ENCODE results near the gene SLC35F1. TPM values are rescaled to one million over a fixed set of nuclear protein-coding genes. Genes with fewer than 3 reads are reported as not detected.

The SLC35F1 gene
- total and polyA plus RNA-seq, 4 donors, result 0.01 to 0.09 (median 0.08) TPM; not detected in 1

DNA sequence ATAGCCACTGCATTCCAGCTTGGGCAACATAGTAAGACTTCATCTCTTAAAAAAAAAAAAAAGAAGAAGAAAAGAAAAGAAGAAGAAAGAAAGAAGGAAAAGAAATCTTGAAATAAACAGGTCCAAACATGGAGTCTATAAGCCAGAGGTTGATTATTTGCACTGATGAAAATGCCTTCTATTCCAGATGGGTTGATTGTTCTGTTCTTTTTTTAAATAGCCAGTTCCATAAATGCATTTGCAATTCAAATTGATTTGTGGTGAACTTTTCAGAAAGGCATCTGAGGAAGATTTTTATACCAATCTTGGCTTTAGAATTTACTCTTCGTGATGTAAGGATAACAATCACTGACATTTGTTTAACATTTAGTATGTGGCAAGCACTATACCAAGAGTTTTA, 397.3 kb downstream of the SLC35F1 start:
- no peak for DNase-seq (ENCODE audit: low spot score)
- Histone ChIP-seq H3K9me3 (ENCODE audit: control insufficient read depth in 4 of 4, low read length in 3 of 4) (no peaks in the 10 kb centered on the region), H3K36me3 (ENCODE audit: control insufficient read depth in 4 of 4, insufficient read depth in 3 of 4, low read depth in 1 of 4, low read length in 3 of 4) (no peaks in the 10 kb centered on the region), H3K27ac (ENCODE audit: low read depth in 1 of 2, low read length in 2 of 2) (no peak overlapping the region), H3K4me3 (ENCODE audit: low read depth in 1 of 3, low read length in 3 of 3) (no peak overlapping the region), H3K4me1 (ENCODE audit: control insufficient read depth in 4 of 4, insufficient read depth in 4 of 4, low read length in 3 of 4) (peaks cover 0 to 4% (median 0%) of the 10 kb centered on the region in 4 donors), H3K27me3 (ENCODE audit: control insufficient read depth in 4 of 4, insufficient read depth in 4 of 4, low read length in 3 of 4) (no peaks in the 10 kb centered on the region), H3K9ac (ENCODE audit: low read depth in 1 of 2, low read length in 2 of 2) (no peak overlapping the region)
- TF ChIP-seq, protein P1, sequence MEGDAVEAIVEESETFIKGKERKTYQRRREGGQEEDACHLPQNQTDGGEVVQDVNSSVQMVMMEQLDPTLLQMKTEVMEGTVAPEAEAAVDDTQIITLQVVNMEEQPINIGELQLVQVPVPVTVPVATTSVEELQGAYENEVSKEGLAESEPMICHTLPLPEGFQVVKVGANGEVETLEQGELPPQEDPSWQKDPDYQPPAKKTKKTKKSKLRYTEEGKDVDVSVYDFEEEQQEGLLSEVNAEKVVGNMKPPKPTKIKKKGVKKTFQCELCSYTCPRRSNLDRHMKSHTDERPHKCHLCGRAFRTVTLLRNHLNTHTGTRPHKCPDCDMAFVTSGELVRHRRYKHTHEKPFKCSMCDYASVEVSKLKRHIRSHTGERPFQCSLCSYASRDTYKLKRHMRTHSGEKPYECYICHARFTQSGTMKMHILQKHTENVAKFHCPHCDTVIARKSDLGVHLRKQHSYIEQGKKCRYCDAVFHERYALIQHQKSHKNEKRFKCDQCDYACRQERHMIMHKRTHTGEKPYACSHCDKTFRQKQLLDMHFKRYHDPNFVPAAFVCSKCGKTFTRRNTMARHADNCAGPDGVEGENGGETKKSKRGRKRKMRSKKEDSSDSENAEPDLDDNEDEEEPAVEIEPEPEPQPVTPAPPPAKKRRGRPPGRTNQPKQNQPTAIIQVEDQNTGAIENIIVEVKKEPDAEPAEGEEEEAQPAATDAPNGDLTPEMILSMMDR (IDR thresholded peaks at IDR 0.05; ENCODE audit: low read depth, low read length, missing input control), result no peak
- TF ChIP-seq TAF1 (conservative IDR thresholded peaks at IDR 0.05) (no peak), JUND (IDR thresholded peaks at IDR 0.05) (no peak), EGR1 (IDR thresholded peaks at IDR 0.05; ENCODE audit: low read depth in 2 of 2) (no peak)
- WGBS, result 65% methylated on average over 1 of the region's 1 CpG

DNA sequence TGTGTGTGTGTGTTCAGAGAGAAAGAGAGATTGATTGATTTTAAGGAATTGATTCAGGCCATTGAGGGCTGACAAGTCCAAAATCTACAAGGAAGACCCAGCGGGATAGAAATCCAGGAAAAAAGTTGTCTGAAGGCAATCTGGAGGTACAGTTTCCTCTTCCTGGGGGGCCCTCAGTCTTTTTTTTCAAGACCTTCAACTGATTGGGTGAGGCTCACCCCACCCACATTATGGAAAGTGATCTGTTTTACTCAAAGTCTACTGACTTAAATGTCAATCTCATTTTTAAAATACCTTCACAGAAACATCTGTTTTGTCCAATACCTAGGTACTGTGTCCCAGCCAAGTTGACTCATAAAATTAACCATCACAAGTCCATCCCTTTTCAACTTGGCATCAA, 398.0 kb downstream of the SLC35F1 start:
- Histone ChIP-seq H3K9me3 (ENCODE audit: control insufficient read depth in 4 of 4, low read length in 3 of 4) (no peaks in the 10 kb centered on the region), H3K36me3 (ENCODE audit: control insufficient read depth in 4 of 4, insufficient read depth in 3 of 4, low read depth in 1 of 4, low read length in 3 of 4) (no peaks in the 10 kb centered on the region), H3K27ac (ENCODE audit: low read depth in 1 of 2, low read length in 2 of 2) (no peak overlapping the region), H3K9ac (ENCODE audit: low read depth in 1 of 2, low read length in 2 of 2) (no peak overlapping the region), H3K27me3 (ENCODE audit: control insufficient read depth in 4 of 4, insufficient read depth in 4 of 4, low read length in 3 of 4) (no peaks in the 10 kb centered on the region), H3K4me1 (ENCODE audit: control insufficient read depth in 4 of 4, insufficient read depth in 4 of 4, low read length in 3 of 4) (peaks cover 0 to 4% (median 0%) of the 10 kb centered on the region in 4 donors), H3K4me3 (ENCODE audit: low read depth in 1 of 3, low read length in 3 of 3) (no peak overlapping the region)
- WGBS, result 85% methylated on average over 1 of the region's 1 CpG
- TF ChIP-seq FOXA2 (IDR thresholded peaks at IDR 0.05), result no peak
- no peak for TF ChIP-seq GABPA (IDR thresholded peaks at IDR 0.05 in 1 of 2, conservative IDR thresholded peaks at IDR 0.05 in 1 of 2)
- TF ChIP-seq JUND (IDR thresholded peaks at IDR 0.05), result no peak
- TF ChIP-seq, protein P2, sequence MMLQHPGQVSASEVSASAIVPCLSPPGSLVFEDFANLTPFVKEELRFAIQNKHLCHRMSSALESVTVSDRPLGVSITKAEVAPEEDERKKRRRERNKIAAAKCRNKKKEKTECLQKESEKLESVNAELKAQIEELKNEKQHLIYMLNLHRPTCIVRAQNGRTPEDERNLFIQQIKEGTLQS (IDR thresholded peaks at IDR 0.05), result no peak
- DNase-seq (ENCODE audit: low spot score), result no peak

DNA sequence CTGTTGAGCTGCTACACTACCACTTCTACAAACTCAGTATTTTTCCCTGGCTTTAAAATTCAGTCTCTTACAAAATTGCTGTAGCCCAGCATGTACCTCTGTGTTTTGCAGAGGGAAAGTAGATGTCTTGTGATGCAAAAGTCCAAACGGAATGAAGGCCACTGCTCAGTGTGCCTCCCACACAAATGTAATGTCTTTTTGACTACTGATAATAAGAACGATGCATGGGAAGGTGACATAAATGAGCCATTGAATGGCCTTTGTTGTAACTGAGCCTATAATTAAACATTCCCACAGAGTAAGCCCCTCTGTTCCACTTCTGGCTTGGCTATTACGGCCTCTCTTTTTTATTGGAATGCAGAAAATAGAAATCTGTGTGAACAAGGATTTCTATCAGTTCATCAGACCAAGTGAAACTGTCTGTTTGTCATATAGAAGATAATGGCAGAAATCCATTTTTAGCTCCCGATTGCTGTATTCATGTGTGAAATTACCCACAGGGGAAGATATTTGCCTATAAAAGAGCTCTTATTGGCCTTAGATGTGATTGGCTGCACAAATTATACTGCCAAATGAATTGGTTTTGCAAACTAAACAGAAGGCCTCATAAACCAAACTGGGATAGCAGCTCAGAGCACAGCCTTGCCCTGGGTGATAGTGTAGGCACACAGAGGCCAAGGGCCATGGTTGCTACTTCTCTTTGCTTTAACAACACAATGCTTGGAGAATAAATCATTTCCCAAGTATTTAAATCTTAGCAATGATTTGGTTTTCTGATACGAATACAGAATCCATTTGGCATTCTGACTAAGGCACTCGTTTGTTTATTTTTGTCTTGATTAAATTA, 399.6 kb downstream of the SLC35F1 start:
- H3K9ac ChIP-seq (ENCODE audit: low read depth in 1 of 2, low read length in 2 of 2), result no peak overlapping the region
- H3K9me3 ChIP-seq (ENCODE audit: control insufficient read depth in 4 of 4, low read length in 3 of 4), result no peaks in the 10 kb centered on the region
- H3K36me3 ChIP-seq (ENCODE audit: control insufficient read depth in 4 of 4, insufficient read depth in 3 of 4, low read depth in 1 of 4, low read length in 3 of 4), result no peaks in the 10 kb centered on the region
- peaks cover 0 to 4% (median 0%) of the 10 kb centered on the region in 4 donors for H3K4me1 ChIP-seq (ENCODE audit: control insufficient read depth in 4 of 4, insufficient read depth in 4 of 4, low read length in 3 of 4)
- TF ChIP-seq YY1 (IDR thresholded peaks at IDR 0.05), result no peak
- no peak for TF ChIP-seq FOXA1 (IDR thresholded peaks at IDR 0.05)
- TF ChIP-seq, protein P3, sequence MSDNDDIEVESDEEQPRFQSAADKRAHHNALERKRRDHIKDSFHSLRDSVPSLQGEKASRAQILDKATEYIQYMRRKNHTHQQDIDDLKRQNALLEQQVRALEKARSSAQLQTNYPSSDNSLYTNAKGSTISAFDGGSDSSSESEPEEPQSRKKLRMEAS (IDR thresholded peaks at IDR 0.05), result no peak
- no peak for TF ChIP-seq TAF1 (conservative IDR thresholded peaks at IDR 0.05)
- no peak for TF ChIP-seq FOXA2 (IDR thresholded peaks at IDR 0.05)
- TF ChIP-seq, protein P1 (IDR thresholded peaks at IDR 0.05; ENCODE audit: low read depth, low read length, missing input control), result no peak
- no peak for TF ChIP-seq SP1 (IDR thresholded peaks at IDR 0.05)
- TF ChIP-seq JUND (IDR thresholded peaks at IDR 0.05), result no peak
- no peak for TF ChIP-seq RXRA (IDR thresholded peaks at IDR 0.05)
- TF ChIP-seq EGR1 (IDR thresholded peaks at IDR 0.05; ENCODE audit: low read depth in 2 of 2), result no peak
- TF ChIP-seq, protein P4, sequence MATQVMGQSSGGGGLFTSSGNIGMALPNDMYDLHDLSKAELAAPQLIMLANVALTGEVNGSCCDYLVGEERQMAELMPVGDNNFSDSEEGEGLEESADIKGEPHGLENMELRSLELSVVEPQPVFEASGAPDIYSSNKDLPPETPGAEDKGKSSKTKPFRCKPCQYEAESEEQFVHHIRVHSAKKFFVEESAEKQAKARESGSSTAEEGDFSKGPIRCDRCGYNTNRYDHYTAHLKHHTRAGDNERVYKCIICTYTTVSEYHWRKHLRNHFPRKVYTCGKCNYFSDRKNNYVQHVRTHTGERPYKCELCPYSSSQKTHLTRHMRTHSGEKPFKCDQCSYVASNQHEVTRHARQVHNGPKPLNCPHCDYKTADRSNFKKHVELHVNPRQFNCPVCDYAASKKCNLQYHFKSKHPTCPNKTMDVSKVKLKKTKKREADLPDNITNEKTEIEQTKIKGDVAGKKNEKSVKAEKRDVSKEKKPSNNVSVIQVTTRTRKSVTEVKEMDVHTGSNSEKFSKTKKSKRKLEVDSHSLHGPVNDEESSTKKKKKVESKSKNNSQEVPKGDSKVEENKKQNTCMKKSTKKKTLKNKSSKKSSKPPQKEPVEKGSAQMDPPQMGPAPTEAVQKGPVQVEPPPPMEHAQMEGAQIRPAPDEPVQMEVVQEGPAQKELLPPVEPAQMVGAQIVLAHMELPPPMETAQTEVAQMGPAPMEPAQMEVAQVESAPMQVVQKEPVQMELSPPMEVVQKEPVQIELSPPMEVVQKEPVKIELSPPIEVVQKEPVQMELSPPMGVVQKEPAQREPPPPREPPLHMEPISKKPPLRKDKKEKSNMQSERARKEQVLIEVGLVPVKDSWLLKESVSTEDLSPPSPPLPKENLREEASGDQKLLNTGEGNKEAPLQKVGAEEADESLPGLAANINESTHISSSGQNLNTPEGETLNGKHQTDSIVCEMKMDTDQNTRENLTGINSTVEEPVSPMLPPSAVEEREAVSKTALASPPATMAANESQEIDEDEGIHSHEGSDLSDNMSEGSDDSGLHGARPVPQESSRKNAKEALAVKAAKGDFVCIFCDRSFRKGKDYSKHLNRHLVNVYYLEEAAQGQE (IDR thresholded peaks at IDR 0.05), result no peak
- TF ChIP-seq HNF4A (conservative IDR thresholded peaks at IDR 0.05), result no peak
- TF ChIP-seq, protein P5, sequence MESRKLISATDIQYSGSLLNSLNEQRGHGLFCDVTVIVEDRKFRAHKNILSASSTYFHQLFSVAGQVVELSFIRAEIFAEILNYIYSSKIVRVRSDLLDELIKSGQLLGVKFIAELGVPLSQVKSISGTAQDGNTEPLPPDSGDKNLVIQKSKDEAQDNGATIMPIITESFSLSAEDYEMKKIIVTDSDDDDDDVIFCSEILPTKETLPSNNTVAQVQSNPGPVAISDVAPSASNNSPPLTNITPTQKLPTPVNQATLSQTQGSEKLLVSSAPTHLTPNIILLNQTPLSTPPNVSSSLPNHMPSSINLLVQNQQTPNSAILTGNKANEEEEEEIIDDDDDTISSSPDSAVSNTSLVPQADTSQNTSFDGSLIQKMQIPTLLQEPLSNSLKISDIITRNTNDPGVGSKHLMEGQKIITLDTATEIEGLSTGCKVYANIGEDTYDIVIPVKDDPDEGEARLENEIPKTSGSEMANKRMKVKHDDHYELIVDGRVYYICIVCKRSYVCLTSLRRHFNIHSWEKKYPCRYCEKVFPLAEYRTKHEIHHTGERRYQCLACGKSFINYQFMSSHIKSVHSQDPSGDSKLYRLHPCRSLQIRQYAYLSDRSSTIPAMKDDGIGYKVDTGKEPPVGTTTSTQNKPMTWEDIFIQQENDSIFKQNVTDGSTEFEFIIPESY (IDR thresholded peaks at IDR 0.05), result no peak
- TF ChIP-seq NR2F2 (IDR thresholded peaks at IDR 0.05), result no peak
- H3K27me3 ChIP-seq (ENCODE audit: control insufficient read depth in 4 of 4, insufficient read depth in 4 of 4, low read length in 3 of 4), result no peaks in the 10 kb centered on the region
- no peak overlapping the region for H3K27ac ChIP-seq (ENCODE audit: low read depth in 1 of 2, low read length in 2 of 2)
- no peak overlapping the region for H3K4me3 ChIP-seq (ENCODE audit: low read depth in 1 of 3, low read length in 3 of 3)
- WGBS, result 75% methylated on average over 6 of the region's 6 CpGs
- DNase-seq (ENCODE audit: low spot score), result no peak

All from liver (tissue), 9 donors.